GM12878 (cell line): ENCODE data around the gene FAM118A.

Experiments
- HDAC2 ChIP-seq: fragments of 200-600 bp; sonication (generic); IDR thresholded peaks from 2 replicates; pipeline ENCODE4 v1.6.1; 2017
- JUND ChIP-seq: IDR thresholded peaks from 2 replicates; pipeline ENCODE4 v1.6.1; 2012; ENCODE audit warnings: low read depth, mild to moderate bottlenecking, low read length, improper control_type of control experiment, moderate library complexity
- POLR2A ChIP-seq: IDR thresholded peaks from 2 replicates; pipeline ENCODE4 v1.6.1; 2011; ENCODE audit warnings: low read depth, mild to moderate bottlenecking, low read length
- RFX5 ChIP-seq: IDR thresholded peaks from 2 replicates; pipeline ENCODE4 v1.6.1; 2011; ENCODE audit warnings: low read depth, low read length, improper control_type of control experiment
- ZZZ3 ChIP-seq: IDR thresholded peaks from 2 replicates; pipeline ENCODE4 v1.6.1; 2011; ENCODE audit warnings: low read depth; ENCODE audit not compliant: control insufficient read depth, insufficient read length
- TF ChIP-seq, protein P1 (sequence below), 3 experiments: IDR thresholded peaks in 2 of 3; conservative IDR thresholded peaks in 1 of 3; 2 replicates each; pipeline ENCODE4 v1.5.1; 2011; ENCODE audit warnings: low read depth in 3 of 3, low read length in 3 of 3, mild to moderate bottlenecking in 3 of 3, control low read depth in 2 of 3, moderate library complexity in 2 of 3, inconsistent platforms in 1 of 3, mixed read lengths in 1 of 3; ENCODE audit not compliant: control insufficient read depth in 2 of 3, insufficient read depth in 1 of 3; ENCODE audit errors: extremely low read depth in 1 of 3

DNA sequence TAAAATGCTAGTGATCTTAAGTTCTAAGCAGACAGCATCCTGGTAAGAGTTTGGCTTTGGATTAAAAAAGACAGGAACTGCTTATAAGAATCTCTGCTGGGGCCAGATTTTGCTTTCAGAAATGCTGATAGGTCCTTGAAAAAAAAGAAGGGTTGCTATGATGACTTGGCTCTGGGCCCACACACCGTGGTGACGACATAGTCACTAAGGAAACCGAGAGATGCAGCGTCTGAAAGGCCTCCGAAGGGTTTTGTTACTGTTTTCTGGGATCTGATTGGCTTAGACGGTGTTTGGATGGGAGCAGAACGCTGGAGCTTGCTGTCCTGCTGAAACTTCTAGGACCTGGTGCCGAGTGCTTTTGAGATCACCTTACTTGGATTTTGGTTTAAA is 8.4 kb downstream of the FAM118A start:
- TF ChIP-seq, protein P1, sequence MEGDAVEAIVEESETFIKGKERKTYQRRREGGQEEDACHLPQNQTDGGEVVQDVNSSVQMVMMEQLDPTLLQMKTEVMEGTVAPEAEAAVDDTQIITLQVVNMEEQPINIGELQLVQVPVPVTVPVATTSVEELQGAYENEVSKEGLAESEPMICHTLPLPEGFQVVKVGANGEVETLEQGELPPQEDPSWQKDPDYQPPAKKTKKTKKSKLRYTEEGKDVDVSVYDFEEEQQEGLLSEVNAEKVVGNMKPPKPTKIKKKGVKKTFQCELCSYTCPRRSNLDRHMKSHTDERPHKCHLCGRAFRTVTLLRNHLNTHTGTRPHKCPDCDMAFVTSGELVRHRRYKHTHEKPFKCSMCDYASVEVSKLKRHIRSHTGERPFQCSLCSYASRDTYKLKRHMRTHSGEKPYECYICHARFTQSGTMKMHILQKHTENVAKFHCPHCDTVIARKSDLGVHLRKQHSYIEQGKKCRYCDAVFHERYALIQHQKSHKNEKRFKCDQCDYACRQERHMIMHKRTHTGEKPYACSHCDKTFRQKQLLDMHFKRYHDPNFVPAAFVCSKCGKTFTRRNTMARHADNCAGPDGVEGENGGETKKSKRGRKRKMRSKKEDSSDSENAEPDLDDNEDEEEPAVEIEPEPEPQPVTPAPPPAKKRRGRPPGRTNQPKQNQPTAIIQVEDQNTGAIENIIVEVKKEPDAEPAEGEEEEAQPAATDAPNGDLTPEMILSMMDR (IDR thresholded peaks at IDR 0.05 in 2 of 3, conservative IDR thresholded peaks at IDR 0.05 in 1 of 3; ENCODE audit: control insufficient read depth in 2 of 3, extremely low read depth in 1 of 3, insufficient read depth in 1 of 3, low read depth in 3 of 3, low read length in 3 of 3), result no peak
- TF ChIP-seq ZZZ3 (no peak), POLR2A (no peak), JUND (no peak), RFX5 (peak; percentile 93), HDAC2 (no peak)
